ENCODE measurements around the gene MON1A.

DNA sequence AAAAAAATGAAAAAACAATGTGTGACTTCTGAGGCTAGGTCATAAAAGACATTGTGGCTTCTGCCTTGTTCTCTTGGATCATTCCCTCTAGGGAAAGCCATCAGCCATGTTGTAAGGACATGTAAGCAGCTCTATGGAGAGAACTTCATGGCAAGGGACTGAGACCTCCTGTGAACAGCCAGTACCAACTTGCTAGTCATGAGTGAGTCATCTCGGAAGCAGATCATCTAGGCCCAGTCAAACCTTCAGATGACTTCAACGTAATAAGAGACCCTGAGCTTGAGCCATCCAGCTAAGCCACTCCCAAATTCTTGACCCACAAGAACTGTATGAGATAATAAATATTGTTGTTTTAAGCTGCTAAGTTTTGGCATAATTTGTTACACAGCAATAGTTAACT lies 4.9 kb downstream of the MON1A start:
- no peak for TF ChIP-seq GABPA (IDR thresholded peaks at IDR 0.05 in 1 of 2, conservative IDR thresholded peaks at IDR 0.05 in 1 of 2)
- TF ChIP-seq SP1 (IDR thresholded peaks at IDR 0.05) = no peak
- TF ChIP-seq, protein P1, sequence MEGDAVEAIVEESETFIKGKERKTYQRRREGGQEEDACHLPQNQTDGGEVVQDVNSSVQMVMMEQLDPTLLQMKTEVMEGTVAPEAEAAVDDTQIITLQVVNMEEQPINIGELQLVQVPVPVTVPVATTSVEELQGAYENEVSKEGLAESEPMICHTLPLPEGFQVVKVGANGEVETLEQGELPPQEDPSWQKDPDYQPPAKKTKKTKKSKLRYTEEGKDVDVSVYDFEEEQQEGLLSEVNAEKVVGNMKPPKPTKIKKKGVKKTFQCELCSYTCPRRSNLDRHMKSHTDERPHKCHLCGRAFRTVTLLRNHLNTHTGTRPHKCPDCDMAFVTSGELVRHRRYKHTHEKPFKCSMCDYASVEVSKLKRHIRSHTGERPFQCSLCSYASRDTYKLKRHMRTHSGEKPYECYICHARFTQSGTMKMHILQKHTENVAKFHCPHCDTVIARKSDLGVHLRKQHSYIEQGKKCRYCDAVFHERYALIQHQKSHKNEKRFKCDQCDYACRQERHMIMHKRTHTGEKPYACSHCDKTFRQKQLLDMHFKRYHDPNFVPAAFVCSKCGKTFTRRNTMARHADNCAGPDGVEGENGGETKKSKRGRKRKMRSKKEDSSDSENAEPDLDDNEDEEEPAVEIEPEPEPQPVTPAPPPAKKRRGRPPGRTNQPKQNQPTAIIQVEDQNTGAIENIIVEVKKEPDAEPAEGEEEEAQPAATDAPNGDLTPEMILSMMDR (IDR thresholded peaks at IDR 0.05; ENCODE audit: low read depth, low read length, missing input control) = no peak
- TF ChIP-seq, protein P2, sequence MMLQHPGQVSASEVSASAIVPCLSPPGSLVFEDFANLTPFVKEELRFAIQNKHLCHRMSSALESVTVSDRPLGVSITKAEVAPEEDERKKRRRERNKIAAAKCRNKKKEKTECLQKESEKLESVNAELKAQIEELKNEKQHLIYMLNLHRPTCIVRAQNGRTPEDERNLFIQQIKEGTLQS (IDR thresholded peaks at IDR 0.05) = no peak
- no peak for TF ChIP-seq RAD21 (IDR thresholded peaks at IDR 0.05)
- TF ChIP-seq YY1 (IDR thresholded peaks at IDR 0.05) = no peak
- TF ChIP-seq, protein P3, sequence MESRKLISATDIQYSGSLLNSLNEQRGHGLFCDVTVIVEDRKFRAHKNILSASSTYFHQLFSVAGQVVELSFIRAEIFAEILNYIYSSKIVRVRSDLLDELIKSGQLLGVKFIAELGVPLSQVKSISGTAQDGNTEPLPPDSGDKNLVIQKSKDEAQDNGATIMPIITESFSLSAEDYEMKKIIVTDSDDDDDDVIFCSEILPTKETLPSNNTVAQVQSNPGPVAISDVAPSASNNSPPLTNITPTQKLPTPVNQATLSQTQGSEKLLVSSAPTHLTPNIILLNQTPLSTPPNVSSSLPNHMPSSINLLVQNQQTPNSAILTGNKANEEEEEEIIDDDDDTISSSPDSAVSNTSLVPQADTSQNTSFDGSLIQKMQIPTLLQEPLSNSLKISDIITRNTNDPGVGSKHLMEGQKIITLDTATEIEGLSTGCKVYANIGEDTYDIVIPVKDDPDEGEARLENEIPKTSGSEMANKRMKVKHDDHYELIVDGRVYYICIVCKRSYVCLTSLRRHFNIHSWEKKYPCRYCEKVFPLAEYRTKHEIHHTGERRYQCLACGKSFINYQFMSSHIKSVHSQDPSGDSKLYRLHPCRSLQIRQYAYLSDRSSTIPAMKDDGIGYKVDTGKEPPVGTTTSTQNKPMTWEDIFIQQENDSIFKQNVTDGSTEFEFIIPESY (IDR thresholded peaks at IDR 0.05) = no peak
- no peak for TF ChIP-seq TAF1 (conservative IDR thresholded peaks at IDR 0.05)
- TF ChIP-seq, protein P4, sequence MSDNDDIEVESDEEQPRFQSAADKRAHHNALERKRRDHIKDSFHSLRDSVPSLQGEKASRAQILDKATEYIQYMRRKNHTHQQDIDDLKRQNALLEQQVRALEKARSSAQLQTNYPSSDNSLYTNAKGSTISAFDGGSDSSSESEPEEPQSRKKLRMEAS (IDR thresholded peaks at IDR 0.05) = no peak
- TF ChIP-seq, protein P5, sequence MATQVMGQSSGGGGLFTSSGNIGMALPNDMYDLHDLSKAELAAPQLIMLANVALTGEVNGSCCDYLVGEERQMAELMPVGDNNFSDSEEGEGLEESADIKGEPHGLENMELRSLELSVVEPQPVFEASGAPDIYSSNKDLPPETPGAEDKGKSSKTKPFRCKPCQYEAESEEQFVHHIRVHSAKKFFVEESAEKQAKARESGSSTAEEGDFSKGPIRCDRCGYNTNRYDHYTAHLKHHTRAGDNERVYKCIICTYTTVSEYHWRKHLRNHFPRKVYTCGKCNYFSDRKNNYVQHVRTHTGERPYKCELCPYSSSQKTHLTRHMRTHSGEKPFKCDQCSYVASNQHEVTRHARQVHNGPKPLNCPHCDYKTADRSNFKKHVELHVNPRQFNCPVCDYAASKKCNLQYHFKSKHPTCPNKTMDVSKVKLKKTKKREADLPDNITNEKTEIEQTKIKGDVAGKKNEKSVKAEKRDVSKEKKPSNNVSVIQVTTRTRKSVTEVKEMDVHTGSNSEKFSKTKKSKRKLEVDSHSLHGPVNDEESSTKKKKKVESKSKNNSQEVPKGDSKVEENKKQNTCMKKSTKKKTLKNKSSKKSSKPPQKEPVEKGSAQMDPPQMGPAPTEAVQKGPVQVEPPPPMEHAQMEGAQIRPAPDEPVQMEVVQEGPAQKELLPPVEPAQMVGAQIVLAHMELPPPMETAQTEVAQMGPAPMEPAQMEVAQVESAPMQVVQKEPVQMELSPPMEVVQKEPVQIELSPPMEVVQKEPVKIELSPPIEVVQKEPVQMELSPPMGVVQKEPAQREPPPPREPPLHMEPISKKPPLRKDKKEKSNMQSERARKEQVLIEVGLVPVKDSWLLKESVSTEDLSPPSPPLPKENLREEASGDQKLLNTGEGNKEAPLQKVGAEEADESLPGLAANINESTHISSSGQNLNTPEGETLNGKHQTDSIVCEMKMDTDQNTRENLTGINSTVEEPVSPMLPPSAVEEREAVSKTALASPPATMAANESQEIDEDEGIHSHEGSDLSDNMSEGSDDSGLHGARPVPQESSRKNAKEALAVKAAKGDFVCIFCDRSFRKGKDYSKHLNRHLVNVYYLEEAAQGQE (IDR thresholded peaks at IDR 0.05) = no peak
- no peak for TF ChIP-seq EGR1 (IDR thresholded peaks at IDR 0.05; ENCODE audit: low read depth in 2 of 2)
- TF ChIP-seq NR2F2 (IDR thresholded peaks at IDR 0.05) = no peak
- TF ChIP-seq JUND (IDR thresholded peaks at IDR 0.05) = no peak
- TF ChIP-seq RXRA (IDR thresholded peaks at IDR 0.05) = no peak

Measured in liver (tissue), 3 donors.